NCI-H128 (cell line): Measurements from ENCODE around the gene TNIP1.

Experiments
- DNase-seq: peaks from one replicate; lab custom pipeline; 2025; ENCODE audit not compliant: unreplicated experiment; lab: John Stamatoyannopoulos, UW

Gene TNIP1

DNA sequence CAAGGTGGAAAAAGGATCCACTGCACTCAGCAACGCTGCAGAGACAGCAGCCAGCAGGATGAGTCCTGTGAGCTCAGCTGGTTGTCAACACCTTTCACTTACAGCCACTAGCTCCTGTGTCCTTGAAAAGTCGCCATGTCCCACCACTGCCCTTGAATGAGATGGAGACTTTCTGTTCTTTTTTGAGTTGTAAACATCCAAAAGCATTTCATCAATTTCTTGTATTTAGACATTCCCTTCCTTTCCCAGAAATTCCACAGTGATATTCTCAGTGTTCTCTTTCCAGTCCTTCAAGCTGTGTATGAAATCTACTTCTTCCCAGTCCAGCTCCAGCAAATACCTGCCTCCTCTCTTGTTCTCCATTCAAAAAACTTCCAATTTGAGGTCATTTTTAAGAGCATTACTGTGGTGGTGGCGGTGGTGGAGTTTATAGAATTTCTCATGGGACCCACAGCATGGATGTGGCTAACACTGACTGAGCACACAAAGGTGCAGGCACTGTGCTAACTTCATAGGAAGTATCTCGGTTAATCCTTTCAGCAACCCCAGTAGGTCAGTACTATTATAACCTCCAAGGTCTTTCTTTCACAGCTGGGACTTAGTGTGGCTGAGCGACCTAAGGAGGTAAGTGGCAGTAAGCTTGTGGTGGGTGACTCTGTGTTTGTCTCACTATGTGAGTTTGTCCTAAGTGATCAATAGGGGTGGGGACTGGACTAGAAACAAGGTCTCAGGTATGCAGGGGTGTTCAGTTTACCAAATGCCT is 75.5 kb downstream of the TNIP1 start:
- DNase-seq = no peak

DNA sequence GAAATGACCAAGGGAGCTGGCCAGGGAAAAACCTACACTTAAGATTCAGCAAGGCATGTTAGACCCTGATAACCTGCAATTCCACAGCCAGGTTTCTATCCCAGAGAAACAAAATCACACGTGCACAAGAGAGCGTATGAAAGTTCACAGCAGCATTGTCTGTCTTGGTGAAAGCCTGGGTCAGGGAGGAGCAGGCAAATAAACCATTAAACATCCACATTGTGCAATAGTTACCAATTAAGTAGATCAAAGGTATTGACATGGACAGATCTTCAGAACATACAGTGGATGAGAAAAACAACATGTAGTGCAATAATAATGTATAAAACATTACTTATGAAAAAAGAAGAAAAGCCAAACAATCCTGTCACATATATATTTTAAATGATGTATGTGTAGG is 76.3 kb downstream of the TNIP1 start:
- no peak for DNase-seq

DNA sequence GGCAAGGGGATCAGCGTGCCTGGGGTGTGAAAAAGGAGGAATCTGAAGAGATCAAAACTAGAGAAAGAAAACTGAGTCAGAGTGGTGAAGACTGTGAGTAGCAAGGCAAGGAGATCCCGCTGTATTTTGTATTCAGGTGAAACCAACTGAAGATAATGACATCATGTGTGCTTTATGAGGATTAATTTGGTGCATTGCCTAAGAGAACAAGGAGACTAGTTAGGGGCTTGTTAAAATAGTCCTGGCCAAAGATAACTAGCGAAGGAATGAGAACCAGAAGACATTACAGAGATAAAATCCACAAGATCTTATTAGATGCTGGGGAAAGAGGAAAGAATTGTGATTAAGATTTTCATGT is 77.4 kb downstream of the TNIP1 start:
- DNase-seq = no peak

DNA sequence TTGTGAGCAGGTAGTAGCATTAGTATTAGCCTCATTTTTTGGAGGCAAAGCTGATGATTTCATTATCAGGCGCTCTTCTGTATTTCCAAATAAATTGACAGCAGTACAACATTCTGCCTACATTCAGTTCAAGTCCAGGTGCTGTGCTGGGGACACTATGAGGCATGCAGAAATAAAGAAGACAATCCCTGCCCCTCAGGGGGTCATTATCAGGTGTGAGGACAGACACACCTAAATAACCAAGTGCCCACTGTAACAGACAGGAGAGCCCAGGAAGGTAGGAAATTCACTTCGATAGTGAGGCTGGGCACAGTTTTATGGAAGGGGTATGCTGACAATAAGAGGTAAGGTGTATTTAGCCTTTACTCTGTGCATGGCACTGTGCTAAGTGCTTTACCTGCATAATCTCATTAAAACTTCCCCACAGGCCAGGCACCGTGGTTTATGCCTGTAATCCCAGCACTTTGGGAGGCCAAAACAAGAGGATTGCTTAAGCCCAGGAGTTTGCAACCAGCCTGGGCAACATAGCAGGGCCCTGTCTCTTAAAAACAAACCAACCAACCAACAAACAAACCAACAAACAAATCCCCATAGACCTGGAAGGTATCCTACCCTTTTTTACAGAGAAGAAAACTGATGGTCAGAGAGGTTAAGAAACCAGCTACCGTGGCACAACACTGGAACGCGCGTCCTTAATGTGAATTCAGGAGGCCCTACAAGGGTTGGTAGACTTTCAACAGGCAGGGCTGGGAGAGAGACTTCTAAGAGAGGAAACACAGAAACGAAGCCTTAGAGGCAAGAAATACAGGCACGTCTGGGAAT is 77.9 kb downstream of the TNIP1 start:
- no peak for DNase-seq

DNA sequence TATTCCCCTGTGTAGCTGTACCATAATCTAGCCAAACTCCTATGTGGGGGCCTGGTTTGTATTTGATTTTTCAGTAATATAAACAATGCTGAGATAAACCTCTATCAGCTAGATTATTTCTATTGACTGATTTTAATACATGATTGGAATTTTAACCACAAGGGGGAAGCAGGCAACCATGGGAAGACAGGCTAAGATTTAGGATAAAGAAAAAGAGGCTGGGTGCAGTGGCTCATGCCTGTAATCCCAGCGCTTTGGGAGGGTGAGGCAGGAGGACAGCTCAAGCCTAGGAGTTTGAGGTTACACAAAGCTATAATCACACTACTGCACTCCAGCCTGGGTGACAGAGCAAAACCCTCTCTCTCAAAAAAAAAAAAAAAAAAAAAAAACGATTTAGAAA is 78.6 kb downstream of the TNIP1 start:
- no peak for DNase-seq

DNA sequence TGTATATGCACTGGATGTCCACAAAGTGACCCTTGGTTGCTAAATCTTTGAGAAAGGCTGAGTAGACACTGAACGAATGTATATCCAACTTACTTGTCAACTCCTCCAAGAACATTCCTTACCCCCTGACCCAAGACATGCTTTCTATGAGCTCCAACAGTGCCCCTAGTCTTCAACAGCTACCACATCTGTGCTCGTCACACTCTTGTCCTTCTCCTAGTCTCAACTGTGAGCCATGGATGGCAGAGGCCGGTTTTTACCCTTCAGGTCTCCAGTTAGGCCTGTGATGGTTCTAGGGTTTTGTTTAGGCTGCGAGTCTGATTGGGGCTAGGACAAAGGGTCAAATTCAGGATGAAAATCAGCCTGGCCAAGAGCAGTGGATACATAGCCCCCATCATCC is 79.4 kb downstream of the TNIP1 start:
- no peak for DNase-seq

DNA sequence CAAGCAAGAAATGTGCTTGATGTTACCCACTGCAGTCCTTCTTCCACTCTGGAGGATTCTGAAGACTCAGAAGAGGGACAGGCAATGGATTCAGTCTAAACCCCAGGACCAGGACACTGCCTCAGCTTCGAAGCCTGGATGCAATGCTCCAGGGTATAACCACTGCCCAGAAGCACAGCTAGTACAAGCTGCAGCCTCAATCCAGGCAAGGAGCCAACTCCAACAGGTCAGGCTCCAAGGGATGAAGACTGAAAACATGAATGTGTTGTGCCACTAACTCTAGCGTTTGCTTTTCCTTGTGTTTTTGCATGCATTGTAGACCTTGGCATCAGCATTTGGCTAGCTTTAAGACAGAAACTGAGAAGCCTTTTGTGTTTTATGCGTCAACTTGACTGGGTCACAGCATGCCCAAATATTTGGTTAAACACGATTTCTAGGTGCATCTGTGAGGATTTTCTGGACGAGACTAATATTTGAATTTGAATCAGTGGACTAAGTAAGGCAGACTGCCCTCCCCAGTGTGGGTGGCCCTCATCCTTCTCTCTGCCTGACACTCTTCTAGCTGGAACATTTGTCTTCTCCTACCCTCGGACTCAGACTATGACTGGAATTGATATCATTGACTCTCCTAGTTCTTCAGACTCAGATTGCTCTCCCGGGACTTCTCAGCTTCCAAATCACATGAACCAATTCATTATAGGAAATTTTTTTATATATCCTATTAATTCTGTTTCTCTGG is 81.0 kb downstream of the TNIP1 start:
- no peak for DNase-seq

DNA sequence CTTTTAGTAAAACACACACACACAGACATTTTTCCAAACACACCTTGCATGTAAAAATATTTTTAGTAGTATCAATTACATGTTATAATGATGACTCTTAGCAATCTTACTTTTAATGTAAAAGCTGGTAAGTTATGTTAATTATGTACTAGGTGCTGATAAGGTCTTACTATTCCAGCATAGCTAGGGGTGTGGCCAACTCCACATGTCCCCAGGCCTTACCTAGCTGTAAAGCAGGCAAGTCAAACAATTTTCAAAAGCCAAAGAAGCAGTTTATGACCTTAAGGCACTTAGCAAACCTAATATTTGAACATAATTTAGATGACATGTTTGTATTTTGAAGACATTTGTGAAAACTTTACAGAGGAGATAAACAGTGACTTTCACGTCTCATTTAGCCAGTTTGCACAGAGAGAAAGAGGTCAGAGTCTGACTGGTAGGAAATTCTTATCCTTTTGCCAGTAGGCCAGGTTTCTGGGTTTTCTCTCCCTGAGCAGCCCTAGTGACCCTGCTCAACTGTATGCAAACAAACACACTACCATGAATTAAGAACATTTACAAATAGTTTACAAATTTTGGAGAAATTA is 86.9 kb downstream of the TNIP1 start:
- DNase-seq = no peak

DNA sequence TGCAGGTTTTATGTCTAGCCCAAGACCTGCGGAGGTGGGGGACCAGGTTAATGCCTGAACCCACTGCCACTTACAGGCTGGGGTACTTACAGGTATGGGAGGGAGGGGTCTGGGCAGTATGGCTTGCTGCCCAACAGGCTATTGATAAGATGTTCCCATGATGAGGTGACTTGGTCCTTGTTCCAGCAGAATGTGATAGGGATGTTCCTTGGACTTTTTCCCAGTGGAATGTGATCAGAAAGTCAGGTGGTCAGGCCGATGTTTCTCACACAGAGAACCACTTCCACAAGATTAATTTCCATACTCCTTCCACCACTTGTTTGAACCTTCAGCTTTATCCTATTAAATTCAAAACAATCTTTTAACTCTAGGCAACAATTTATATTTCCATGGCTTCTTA is 87.4 kb downstream of the TNIP1 start:
- no peak for DNase-seq

DNA sequence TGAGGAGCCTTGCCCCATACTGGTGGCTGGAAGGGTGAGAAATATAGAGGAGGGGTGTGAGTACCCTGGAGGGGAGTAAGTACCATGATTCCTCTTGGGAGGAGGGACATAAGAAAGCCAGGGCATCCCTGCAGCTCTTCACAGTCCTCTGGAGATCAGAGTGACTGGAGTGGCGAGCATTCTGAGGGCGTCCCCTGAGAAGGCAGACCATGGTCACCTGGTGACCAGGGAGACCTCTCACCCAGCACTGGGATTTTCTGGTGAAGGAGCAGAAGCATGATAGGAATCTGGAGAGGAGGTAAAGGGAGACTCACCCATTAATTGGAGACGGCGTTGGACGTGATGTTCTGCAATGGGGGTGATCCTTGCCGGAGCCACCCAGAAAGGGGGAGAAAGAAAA is 88.1 kb downstream of the TNIP1 start:
- no peak for DNase-seq

DNA sequence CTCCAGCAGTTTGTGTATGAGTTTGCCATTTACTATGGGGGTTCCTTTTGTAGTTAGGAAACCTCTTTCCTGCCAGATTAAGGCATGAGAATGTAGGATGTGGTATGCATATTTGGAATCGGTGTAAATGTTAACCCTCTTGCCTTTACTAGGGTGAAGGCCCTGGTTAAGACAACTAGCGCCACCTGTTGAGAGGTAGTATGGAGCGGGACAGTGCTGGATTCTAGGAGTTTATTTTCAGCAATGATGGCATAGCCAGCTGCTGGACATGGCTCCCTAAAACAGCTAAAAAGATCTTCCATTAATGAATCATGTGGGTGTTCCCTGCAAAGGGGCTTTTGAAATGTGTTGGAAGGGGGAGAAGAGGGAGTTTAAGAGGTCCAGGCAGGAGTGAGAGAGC is 91.1 kb downstream of the TNIP1 start:
- DNase-seq = no peak

DNA sequence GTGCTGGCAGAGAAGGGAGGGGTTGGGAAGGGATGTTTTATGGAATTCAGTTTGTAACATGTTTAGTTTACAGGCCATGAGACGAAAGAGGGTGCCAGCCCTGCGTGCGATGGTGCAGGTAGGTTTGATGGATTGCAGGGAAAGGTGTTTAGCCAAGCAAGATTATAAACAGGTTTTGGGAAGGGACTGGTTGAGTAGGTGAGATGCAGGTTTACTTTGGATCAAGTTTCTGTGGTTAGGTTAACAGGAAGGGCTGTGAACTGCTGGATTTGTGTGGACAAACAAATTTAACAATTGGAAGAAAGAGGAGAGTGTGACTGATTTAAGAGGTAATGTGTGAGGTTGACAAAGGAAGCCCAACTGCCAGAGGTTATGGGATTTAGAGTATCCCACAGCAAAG is 93.1 kb downstream of the TNIP1 start:
- no peak for DNase-seq
